H1 (cell line): ENCODE measurements around the gene INPP4B.

ENCODE experiments used
- CHD1 ChIP-seq: IDR thresholded peaks from 2 replicates; pipeline ENCODE4 v1.6.1; 2012; ENCODE audit warnings: low read depth, low read length, improper control_type of control experiment
- EP300 ChIP-seq, 2 experiments: IDR thresholded peaks; 1 replicate in 1 of 2; 2 replicates in 1 of 2; pipeline ENCODE4 v1.6.1; 2011 to 2012; ENCODE audit warnings: low read depth in 2 of 2, low read length in 2 of 2, mild to moderate bottlenecking in 2 of 2, borderline replicate concordance in 1 of 2, inconsistent platforms in 1 of 2, moderate library complexity in 1 of 2
- EZH2 ChIP-seq: fragments of 200-600 bp; sonication (generic); IDR thresholded peaks from 2 replicates; pipeline ENCODE4 v1.7.1; 2012; ENCODE audit warnings: low read depth, mild to moderate bottlenecking, moderate library complexity, low read length, inconsistent platforms; ENCODE audit not compliant: severe bottlenecking
- POLR2A ChIP-seq, 2 experiments: IDR thresholded peaks; 1 replicate in 1 of 2; 2 replicates in 1 of 2; pipeline ENCODE4 v1.6.1; 2011; ENCODE audit warnings: low read depth in 2 of 2, low read length in 2 of 2, mild to moderate bottlenecking in 2 of 2; ENCODE audit errors: control extremely low read depth in 1 of 2
- TF ChIP-seq, protein P1 (sequence below), 3 experiments: IDR thresholded peaks; 1 replicate in 2 of 3; 2 replicates in 1 of 3; pipeline versions ENCODE4 v1.5.1 to v1.6.1; 2011; ENCODE audit warnings: low read length in 3 of 3, mild to moderate bottlenecking in 3 of 3, inconsistent platforms in 2 of 3, low read depth in 1 of 3, moderate library complexity in 1 of 3; ENCODE audit not compliant: insufficient read depth in 1 of 3; ENCODE audit errors: control extremely low read depth in 1 of 3
- TF ChIP-seq, protein P2 (sequence below): IDR thresholded peaks from 2 replicates; pipeline ENCODE4 v1.6.1; 2012; ENCODE audit warnings: inconsistent platforms

DNA sequence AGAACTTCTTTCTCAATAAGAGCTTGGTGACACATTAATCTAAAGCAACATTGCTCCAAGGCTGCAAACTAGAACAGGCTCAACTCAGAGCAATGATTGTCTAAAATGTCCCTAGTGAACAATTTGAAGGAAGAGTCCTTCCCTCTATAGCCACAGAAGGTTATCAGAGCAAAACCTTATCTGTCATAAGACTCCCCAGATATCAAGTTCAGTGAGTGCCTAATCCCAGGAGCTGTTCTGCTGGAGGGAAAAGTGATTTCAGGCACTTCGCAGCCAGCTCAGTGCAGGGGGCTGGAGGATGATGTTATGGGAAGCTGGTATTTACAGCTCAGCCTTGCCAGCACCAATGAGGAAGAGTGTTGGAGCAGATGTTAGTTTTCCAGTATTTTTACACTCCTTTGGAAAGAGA is 497.5 kb downstream of the INPP4B start:
- TF ChIP-seq CHD1 (no peak), EZH2 (no peak), EP300 (IDR thresholded peaks at IDR 0.05; ENCODE audit: borderline replicate concordance in 1 of 2, low read depth in 2 of 2, low read length in 2 of 2) (no peak), POLR2A (IDR thresholded peaks at IDR 0.05; ENCODE audit: control extremely low read depth in 1 of 2, low read depth in 2 of 2, low read length in 2 of 2) (no peak)
- TF ChIP-seq, protein P1, sequence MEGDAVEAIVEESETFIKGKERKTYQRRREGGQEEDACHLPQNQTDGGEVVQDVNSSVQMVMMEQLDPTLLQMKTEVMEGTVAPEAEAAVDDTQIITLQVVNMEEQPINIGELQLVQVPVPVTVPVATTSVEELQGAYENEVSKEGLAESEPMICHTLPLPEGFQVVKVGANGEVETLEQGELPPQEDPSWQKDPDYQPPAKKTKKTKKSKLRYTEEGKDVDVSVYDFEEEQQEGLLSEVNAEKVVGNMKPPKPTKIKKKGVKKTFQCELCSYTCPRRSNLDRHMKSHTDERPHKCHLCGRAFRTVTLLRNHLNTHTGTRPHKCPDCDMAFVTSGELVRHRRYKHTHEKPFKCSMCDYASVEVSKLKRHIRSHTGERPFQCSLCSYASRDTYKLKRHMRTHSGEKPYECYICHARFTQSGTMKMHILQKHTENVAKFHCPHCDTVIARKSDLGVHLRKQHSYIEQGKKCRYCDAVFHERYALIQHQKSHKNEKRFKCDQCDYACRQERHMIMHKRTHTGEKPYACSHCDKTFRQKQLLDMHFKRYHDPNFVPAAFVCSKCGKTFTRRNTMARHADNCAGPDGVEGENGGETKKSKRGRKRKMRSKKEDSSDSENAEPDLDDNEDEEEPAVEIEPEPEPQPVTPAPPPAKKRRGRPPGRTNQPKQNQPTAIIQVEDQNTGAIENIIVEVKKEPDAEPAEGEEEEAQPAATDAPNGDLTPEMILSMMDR (IDR thresholded peaks at IDR 0.05; ENCODE audit: control extremely low read depth in 1 of 3, insufficient read depth in 1 of 3, low read depth in 1 of 3, low read length in 3 of 3): no peak
- TF ChIP-seq, protein P2, sequence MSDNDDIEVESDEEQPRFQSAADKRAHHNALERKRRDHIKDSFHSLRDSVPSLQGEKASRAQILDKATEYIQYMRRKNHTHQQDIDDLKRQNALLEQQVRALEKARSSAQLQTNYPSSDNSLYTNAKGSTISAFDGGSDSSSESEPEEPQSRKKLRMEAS: no peak
